ENCODE measurements around the gene PNMA5. TPM values are rescaled to one million over a fixed set of nuclear protein-coding genes. Genes with fewer than 3 reads are reported as not detected.

Gene PNMA5
- polyA plus RNA-seq, 1 donor: 0.06 TPM

- peak; percentile 88 for DNase-seq
Measured at GRCh38 chrX:152958524-152959465, 35.1 kb downstream of the PNMA5 start.

GRCh38 chrX:152958047-152958446 lies 35.9 kb downstream of the PNMA5 start:
- no peak for DNase-seq

GRCh38 chrX:152950786-152951185 lies 43.1 kb downstream of the PNMA5 start:
- DNase-seq: no peak

- no peak for DNase-seq
Measured at GRCh38 chrX:152949114-152949513, 44.8 kb downstream of the PNMA5 start.

GRCh38 chrX:152946681-152947080 lies 47.2 kb downstream of the PNMA5 start:
- DNase-seq: no peak

GRCh38 chrX:152945021-152945979 lies 48.6 kb downstream of the PNMA5 start:
- no peak for DNase-seq

- DNase-seq: no peak
Measured at GRCh38 chrX:152943826-152944225, 50.1 kb downstream of the PNMA5 start.

- no peak for DNase-seq
Measured at GRCh38 chrX:152942077-152942442, 51.9 kb downstream of the PNMA5 start.

GRCh38 chrX:152941328-152942076 lies 52.4 kb downstream of the PNMA5 start:
- peak; percentile 88 for DNase-seq

Other genes starting within 250 kb of the PNMA5 start
- not detected for gene MAGEA2, start 240.3 kb downstream of the PNMA5 start, polyA plus RNA-seq (ENCODE audit: insufficient read length)
- not detected for gene CSAG3, start 234.9 kb downstream of the PNMA5 start, polyA plus RNA-seq (ENCODE audit: insufficient read length)
- gene MAGEA6, start 224.4 kb downstream of the PNMA5 start, polyA plus RNA-seq (ENCODE audit: insufficient read length): not detected
- gene CETN2, start 163.4 kb downstream of the PNMA5 start, polyA plus RNA-seq (ENCODE audit: insufficient read length): 28.0 TPM
- 13.1 TPM for gene NSDHL, start 163.1 kb downstream of the PNMA5 start, polyA plus RNA-seq (ENCODE audit: insufficient read length)
- 6.0 TPM for gene ZNF185, start 96.0 kb downstream of the PNMA5 start, polyA plus RNA-seq (ENCODE audit: insufficient read length)
- 1.2 TPM for gene PNMA3, start 62.4 kb upstream of the PNMA5 start, polyA plus RNA-seq (ENCODE audit: insufficient read length)
- 2.5 TPM for gene PNMA6A, start 78.3 kb upstream of the PNMA5 start, polyA plus RNA-seq (ENCODE audit: insufficient read length)
- gene MAGEA1, start 185.2 kb upstream of the PNMA5 start, polyA plus RNA-seq (ENCODE audit: insufficient read length): not detected